ENCODE data around the gene TRIM47. TPM values are rescaled to one million over a fixed set of nuclear protein-coding genes. Genes with fewer than 3 reads are reported as not detected.
A peak's percentile ranks its signal among the peaks of the same experiment; 100 is the strongest.

TRIM47 gene
- total and polyA plus RNA-seq, 2 of the 13 experiments (the other 11 are each of a cell fraction or from before 2014, with no cell fraction given): 33.5 to 82.0 TPM

DNA sequence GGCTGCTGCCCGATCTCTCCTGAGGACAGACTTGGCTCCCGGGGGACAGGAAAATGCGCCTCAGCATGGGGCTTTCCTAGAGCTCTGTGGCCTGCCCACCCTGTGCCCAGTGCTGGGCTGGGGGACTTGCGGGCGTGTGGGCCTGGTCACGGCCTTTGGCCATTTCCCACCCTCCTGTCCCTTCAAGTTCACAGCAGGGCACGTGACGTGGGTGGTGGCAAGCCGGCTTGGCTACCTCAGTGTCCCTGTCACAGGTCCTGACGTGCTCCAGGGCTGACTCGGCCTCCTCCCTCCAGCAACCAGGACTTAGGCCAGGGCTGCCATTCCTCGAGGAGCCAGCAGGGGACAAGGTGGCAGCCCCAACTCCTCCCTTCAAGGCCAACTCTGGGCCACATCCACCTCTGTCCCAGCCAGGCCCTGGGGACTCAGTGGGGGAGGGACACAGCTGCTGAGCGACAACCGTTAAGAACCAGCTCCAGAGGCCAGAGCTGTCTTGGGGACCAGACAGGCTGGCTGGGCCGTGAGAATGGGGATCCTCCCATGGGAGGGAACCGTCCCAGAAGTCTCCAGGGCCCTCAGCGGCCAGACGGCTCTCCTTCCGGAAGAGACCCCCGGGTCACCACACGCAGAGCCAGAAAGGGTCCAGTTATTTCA lies 33.2 kb downstream of the TRIM47 start (continued):
- TF ChIP-seq RXRA (CRISPR knock-in tag; IDR thresholded peaks at IDR 0.05): peak; percentile 85
- TF ChIP-seq, protein P1, sequence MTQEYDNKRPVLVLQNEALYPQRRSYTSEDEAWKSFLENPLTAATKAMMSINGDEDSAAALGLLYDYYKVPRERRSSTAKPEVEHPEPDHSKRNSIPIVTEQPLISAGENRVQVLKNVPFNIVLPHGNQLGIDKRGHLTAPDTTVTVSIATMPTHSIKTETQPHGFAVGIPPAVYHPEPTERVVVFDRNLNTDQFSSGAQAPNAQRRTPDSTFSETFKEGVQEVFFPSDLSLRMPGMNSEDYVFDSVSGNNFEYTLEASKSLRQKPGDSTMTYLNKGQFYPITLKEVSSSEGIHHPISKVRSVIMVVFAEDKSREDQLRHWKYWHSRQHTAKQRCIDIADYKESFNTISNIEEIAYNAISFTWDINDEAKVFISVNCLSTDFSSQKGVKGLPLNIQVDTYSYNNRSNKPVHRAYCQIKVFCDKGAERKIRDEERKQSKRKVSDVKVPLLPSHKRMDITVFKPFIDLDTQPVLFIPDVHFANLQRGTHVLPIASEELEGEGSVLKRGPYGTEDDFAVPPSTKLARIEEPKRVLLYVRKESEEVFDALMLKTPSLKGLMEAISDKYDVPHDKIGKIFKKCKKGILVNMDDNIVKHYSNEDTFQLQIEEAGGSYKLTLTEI (CRISPR knock-in tag; conservative IDR thresholded peaks at IDR 0.05): no peak
- no peak for TF ChIP-seq ATF7 (IDR thresholded peaks at IDR 0.05)
- no peak; the same call in 1 of the 2 replicates for TF ChIP-seq ATF7 (CRISPR knock-in tag; IDR thresholded peaks at IDR 0.05)
- TF ChIP-seq ELF4 (CRISPR knock-in tag; IDR thresholded peaks at IDR 0.05; ENCODE audit: borderline replicate concordance): no peak
- TF ChIP-seq RCOR2 (CRISPR knock-in tag; IDR thresholded peaks at IDR 0.05): no peak; the same call in 1 of the 2 replicates
- TF ChIP-seq, protein P2, sequence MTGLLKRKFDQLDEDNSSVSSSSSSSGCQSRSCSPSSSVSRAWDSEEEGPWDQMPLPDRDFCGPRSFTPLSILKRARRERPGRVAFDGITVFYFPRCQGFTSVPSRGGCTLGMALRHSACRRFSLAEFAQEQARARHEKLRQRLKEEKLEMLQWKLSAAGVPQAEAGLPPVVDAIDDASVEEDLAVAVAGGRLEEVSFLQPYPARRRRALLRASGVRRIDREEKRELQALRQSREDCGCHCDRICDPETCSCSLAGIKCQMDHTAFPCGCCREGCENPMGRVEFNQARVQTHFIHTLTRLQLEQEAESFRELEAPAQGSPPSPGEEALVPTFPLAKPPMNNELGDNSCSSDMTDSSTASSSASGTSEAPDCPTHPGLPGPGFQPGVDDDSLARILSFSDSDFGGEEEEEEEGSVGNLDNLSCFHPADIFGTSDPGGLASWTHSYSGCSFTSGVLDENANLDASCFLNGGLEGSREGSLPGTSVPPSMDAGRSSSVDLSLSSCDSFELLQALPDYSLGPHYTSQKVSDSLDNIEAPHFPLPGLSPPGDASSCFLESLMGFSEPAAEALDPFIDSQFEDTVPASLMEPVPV (CRISPR knock-in tag; IDR thresholded peaks at IDR 0.05): no peak
- peak; percentile 27 for TF ChIP-seq ZNF607 (CRISPR knock-in tag; IDR thresholded peaks at IDR 0.05; ENCODE audit: borderline replicate concordance)
- TF ChIP-seq ZNF230 (CRISPR knock-in tag; IDR thresholded peaks at IDR 0.05): no peak; the same call in 1 of the 2 replicates
- TF ChIP-seq FOXC1 (CRISPR knock-in tag; IDR thresholded peaks at IDR 0.05; ENCODE audit: borderline replicate concordance): no peak
- TF ChIP-seq SATB2 (CRISPR knock-in tag; IDR thresholded peaks at IDR 0.05): no peak
- TF ChIP-seq ZNF138 (CRISPR knock-in tag; IDR thresholded peaks at IDR 0.05; ENCODE audit: low read depth): no peak
- TF ChIP-seq, protein P3, sequence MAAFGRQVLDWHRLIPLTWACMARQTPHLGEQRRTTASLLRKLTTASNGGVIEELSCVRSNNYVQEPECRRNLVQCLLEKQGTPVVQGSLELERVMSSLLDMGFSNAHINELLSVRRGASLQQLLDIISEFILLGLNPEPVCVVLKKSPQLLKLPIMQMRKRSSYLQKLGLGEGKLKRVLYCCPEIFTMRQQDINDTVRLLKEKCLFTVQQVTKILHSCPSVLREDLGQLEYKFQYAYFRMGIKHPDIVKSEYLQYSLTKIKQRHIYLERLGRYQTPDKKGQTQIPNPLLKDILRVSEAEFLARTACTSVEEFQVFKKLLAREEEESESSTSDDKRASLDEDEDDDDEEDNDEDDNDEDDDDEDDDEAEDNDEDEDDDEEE (CRISPR knock-in tag; IDR thresholded peaks at IDR 0.05): 0 out of 2 replicates have a peak, but pooled peaks have one; percentile 12
- TF ChIP-seq, protein P4, sequence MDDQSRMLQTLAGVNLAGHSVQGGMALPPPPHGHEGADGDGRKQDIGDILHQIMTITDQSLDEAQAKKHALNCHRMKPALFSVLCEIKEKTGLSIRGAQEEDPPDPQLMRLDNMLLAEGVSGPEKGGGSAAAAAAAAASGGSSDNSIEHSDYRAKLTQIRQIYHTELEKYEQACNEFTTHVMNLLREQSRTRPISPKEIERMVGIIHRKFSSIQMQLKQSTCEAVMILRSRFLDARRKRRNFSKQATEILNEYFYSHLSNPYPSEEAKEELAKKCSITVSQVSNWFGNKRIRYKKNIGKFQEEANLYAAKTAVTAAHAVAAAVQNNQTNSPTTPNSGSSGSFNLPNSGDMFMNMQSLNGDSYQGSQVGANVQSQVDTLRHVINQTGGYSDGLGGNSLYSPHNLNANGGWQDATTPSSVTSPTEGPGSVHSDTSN (CRISPR knock-in tag; IDR thresholded peaks at IDR 0.05; ENCODE audit: borderline replicate concordance): no peak
- peak; percentile 24; the same call in 1 of the 2 replicates for TF ChIP-seq SP4 (CRISPR knock-in tag; IDR thresholded peaks at IDR 0.05)
- peak; percentile 81; the same call in 1 of the 2 replicates for TF ChIP-seq PHF21A (CRISPR knock-in tag; IDR thresholded peaks at IDR 0.05)
- TF ChIP-seq ZNF816 (CRISPR knock-in tag; IDR thresholded peaks at IDR 0.05; ENCODE audit: borderline replicate concordance): no peak
- 0 out of 2 replicates have a peak, but pooled peaks have one; percentile 77 for TF ChIP-seq ARID2 (CRISPR knock-in tag; IDR thresholded peaks at IDR 0.05; ENCODE audit: borderline replicate concordance)
- TF ChIP-seq ZNF207 (IDR thresholded peaks at IDR 0.05; ENCODE audit: borderline replicate concordance): no peak
- TF ChIP-seq NR2F2 (IDR thresholded peaks at IDR 0.05; ENCODE audit: borderline replicate concordance, low read depth): no peak
- TF ChIP-seq, protein P5, sequence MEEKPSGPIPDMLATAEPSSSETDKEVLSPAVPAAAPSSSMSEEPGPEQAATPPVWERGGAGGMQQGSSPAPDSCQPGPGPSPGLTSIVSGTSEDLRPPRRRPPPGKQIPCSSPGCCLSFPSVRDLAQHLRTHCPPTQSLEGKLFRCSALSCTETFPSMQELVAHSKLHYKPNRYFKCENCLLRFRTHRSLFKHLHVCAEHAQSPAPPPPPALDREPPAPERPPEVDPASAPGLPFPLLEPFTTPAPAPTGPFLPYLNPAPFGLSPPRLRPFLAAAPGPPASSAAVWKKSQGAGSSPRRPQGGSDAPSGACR (CRISPR knock-in tag; IDR thresholded peaks at IDR 0.05): peak; percentile 85
- TF ChIP-seq ZNF124 (CRISPR knock-in tag; IDR thresholded peaks at IDR 0.05): no peak
- no peak for TF ChIP-seq NFIB (CRISPR knock-in tag; IDR thresholded peaks at IDR 0.05; ENCODE audit: borderline replicate concordance)
- TF ChIP-seq ZNF737 (CRISPR knock-in tag; IDR thresholded peaks at IDR 0.05; ENCODE audit: borderline replicate concordance): no peak
- TF ChIP-seq SUZ12 (IDR thresholded peaks at IDR 0.05; ENCODE audit: low read depth, low read length): no peak

Data from HepG2 (cell line).